HG03095 (cell line): ENCODE measurements around the gene GLYATL1.

Experiments used
- ATAC-seq: cut with Tn5 transposase; IDR thresholded peaks from one replicate; pipeline ENCODE4 v1.9.1; 2021; ENCODE audit warnings: moderate library complexity; ENCODE audit not compliant: unreplicated experiment

The GLYATL1 gene

DNA sequence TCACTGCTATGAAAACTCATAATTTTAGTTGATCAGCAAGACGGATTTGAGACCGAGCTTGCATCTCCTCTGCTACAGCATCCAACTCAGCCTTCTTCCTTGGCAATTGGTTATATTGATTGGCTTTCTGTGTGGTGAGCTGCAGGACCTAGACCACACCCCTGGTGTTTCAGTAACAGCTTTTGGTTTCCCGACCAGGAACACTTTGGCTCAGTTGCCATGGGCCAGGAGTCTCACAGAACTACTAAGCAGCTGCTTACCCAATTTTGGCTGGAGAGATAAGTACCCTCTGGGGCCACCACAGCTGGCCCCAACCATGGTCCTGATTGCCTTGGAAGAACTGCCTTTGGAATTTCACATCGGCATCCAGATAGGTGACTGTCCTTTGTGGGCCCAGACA, at the start of gene GLYATL1:
GLYATL1 (plus strand) TSS at position 212 of the 400 bp plus-strand sequence. CDS start 7,600 bp downstream, outside the sequence.
- ATAC-seq = no peak

DNA sequence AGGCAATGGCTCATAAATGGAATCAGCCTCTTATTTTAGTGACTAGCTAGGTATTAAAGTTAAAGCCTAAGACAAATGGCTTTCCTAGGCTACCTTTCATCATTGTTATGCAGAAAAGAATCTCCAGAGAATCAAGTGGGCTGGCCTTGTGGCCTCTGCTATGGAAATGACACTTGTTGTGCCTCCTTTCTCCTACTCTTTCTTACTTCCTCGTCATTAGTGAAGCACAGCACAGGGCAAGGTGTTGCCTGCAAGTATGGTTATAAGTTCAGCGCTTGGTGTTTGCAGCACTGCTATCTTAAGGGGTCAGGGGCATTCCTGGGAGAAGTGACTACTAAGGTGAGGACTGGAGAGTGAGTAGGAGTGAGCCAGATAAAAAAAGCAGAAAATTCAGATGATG, 45.4 kb upstream of the GLYATL1 start:
- ATAC-seq = no peak

DNA sequence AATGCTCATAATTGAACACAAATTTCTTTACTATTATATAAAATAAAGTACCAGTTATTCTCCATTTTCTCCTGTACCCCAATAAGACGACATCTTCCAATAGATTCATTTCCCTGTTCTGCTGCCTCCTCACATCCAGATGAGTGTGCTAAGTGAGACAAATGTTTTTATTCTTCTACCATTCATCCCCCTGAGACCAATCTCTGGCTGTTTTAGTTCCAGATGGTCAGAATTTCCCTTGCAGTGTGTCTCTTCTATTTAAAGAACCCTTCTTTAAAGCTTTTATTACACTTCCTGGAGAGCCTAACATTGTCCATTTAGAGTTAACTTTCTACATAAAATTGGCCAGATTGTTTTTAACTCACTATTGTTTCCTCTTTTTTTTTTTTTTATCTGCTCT, 41.2 kb upstream of the GLYATL1 start:
- no peak for ATAC-seq

DNA sequence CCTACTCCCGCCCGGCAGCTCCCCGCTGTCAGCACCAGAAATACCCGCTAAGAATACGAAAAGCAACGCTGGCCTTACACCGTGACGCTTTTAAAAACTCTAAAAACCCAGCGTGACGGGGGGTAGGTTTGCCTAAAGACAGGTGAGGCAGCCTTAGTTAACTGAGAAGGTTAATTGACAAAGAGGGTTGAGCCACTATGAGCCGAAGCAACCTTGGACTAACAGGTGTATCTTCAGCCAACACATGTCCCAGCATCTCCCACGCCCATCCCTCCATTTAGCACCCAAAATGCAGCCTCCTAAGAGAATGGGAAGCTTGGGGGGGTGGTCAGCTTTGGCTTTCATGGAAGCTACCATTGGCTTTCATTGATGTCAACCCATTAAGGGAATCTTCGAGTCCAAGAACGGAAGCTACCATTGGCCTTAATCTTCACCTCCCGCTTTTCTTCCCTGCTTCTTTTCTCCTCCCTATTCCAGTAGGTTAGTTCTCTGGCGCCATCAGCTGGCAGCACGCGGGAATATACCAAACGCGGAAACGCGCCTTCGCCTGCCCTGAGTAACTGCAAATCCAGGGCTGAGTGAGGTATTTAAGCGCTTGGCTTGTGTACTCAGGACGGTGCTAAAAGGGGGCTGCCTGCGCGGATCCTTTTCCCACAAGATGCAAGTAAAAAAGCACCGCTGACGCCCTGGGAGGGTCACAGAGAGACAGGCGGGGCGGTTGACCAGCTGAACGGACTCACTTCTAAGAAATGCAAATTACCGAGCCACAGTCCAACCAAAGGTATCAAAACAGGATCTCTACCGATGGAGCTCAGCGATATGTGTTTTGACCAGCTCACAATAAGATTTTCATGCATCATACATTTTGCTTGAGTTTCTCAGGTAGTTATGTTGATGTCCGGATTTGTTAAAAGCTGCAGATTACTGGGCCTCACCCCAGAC, 38.5 kb upstream of the GLYATL1 start:
- ATAC-seq = peak; percentile 48

DNA sequence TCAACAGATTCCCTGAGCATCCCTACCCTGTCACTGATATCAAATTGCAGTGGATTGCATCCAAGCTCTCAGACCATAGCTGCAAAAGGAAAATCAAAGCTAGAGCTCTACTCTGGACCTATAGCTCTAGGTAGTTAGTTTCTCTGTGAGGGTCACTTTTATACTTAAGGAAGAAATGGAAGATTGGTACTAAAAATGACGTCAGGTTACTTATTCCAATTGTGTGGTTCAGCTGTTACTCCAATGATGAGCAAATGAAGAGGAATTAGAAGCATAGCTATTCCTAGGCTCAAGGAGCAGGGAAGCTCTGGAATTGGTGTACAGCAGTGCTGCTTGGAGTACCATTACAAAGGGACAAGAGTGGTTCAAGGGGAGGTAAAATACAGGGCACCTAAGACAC, 36.4 kb upstream of the GLYATL1 start:
- no peak for ATAC-seq

- no peak for ATAC-seq
Measured at GRCh38 chr11:58905011-58905720, 34.1 kb upstream of the GLYATL1 start.

GRCh38 chr11:58905721-58906547, 33.4 kb upstream of the GLYATL1 start:
- no peak for ATAC-seq

- no peak for ATAC-seq
Measured at GRCh38 chr11:58907780-58908179, 31.5 kb upstream of the GLYATL1 start.

GRCh38 chr11:58912124-58912523, 27.2 kb upstream of the GLYATL1 start:
- no peak for ATAC-seq

GRCh38 chr11:58913685-58914084, 25.6 kb upstream of the GLYATL1 start:
- ATAC-seq = no peak

DNA sequence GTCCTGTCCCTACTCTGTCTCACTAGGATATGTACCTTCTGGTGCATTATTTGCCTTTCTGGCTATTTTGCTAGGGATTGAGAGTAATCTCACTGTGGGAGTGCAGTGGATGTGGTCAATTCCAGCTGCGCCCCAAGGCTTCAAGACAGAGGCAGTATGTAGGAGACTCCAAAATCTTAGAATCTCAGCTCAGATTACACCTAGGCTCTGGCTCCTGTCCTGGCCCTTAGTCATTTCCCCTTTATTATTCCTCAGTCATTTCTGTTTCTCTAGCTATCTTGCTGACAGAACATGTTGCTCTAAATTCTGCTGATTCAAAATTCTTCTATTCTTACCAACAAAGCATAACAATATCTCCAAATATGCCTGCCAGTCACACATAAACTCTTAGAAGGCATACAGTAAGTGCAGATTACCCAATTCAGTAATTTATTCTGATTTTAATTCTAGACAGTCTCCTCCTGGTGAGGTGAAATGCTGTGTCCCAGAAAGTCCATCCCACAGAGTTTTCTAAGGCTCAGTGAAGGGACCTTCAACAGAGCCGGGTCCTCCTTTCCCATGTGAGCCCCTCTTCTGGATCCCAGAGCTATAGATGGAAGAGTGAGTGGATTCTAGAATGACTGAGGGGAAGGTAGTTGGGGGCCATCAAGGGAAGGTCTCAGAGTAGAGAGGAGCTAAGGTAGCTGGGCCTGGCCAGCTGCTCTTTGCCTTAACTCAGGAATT, 24.3 kb upstream of the GLYATL1 start:
- ATAC-seq = no peak

DNA sequence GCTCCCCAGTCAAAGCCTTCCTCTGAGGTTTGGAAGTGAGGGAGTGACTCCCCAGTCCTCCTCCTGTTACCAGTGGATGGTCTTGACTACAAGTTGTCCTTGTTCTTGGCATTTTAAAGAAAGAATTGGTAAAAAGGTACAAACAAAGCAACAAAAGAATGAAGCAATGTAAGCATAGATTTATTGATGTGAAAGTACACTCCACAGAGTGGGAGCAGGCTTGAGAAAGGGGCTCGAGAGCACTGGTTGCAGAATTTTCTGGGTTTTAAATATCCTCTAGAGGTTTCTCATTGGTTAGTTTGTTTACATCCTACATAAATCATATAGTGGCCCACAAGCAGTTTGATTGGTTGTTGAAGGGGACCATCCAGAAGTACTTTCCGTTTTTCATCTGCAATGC, 22.7 kb upstream of the GLYATL1 start:
- no peak for ATAC-seq

DNA sequence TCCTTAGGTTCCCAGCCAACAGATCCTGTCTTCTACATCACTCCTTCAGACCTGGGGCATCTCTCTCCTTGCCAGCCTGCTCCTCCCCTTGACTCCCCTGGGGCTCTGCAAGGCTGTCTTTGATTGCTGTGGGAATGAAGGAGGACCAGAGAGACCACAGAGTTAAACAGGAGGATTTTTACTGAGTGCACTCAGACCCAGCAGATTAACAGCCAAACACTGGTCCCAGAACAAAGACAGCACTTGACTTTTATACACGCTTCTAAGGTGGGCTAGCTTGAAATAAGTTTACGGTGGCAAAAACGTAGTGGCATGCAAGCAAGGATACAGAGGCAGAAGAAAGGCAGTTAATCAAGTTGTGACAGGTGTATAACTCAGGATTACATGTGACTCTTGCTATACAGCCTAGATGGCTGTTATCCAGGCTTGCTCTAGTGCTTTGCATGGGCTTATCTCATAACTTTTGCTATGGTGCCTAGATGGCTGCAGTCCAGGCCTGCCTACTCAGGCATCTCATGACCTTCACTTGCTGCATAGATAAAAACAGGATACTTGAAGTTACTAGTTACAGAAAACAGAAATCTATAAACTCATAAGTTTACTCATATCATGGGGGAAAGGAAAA, 22.0 kb upstream of the GLYATL1 start:
- no peak for ATAC-seq

- no peak for ATAC-seq
Measured at GRCh38 chr11:58919561-58919960, 19.7 kb upstream of the GLYATL1 start.

GRCh38 chr11:58919980-58920379, 19.3 kb upstream of the GLYATL1 start:
- no peak for ATAC-seq

- no peak for ATAC-seq
Measured at GRCh38 chr11:58921778-58922390, 17.4 kb upstream of the GLYATL1 start.

GRCh38 chr11:58922479-58922878, 16.8 kb upstream of the GLYATL1 start:
- no peak for ATAC-seq

DNA sequence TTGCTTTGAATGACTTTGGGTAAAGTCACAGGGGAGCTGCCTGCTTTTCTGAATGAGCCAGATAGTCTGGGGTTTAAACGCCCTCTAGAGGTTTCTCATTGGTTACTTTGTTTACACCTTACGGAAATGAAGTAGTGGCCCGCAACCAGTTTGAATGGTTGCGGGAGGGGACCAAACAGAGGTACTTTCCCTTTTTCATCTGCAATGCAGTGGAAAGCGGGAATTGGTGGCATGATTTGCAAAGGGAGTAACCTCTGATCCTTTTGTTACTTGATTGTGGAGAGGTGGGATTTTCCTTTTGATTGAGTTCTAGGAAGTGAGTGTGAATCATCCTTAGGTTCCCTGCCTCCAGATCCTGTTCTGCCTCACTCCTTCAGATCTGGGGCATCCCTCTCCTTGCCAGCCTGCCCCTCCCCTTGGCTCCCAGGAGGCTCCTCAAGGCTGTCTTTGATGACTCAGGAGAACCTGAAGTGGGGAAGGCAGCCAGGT, 15.9 kb upstream of the GLYATL1 start:
- ATAC-seq = peak; percentile 82

DNA sequence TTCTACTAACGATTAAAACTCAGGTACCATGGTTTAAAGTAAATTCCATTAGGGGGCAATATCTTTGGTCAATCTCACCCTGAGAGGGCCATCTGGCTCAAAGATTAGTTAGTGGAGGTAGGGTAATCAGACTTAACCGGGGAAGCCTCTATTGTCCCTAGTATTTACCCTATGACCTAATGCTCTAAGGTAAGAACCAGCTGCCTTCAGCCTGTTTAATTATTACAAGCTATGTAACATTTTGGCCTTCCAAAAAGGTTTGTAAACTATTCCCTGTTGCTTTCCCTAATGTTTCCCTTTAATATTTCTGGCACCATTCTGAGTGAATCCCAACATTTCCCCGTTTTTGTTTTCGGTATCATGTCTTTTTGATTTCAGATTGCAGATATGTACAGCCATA, 15.1 kb upstream of the GLYATL1 start:
- no peak for ATAC-seq
